Measurements from ENCODE around the gene RALBP1.

Gene RALBP1

GRCh38 chr18:9558387-9559064 is 83.2 kb downstream of the RALBP1 start:
- Histone ChIP-seq H3K4me3 (replicated peaks; ENCODE audit: low read depth, low read length) (no peak overlapping the region), H3K27me3 (replicated peaks; ENCODE audit: control insufficient read depth, insufficient read depth, low read length) (no peaks in the 10 kb centered on the region), H3K36me3 (ENCODE audit: control insufficient read depth, insufficient read depth, low read length) (peaks cover 10% of the 10 kb centered on the region)
- no peak for TF ChIP-seq CTCF (IDR thresholded peaks at IDR 0.05; ENCODE audit: insufficient read depth, low read length, poor library complexity, severe bottlenecking)
- no peak for DNase-seq (ENCODE audit: extremely low read depth, insufficient read length)

GRCh38 chr18:9559253-9559652 is 83.9 kb downstream of the RALBP1 start:
- Histone ChIP-seq H3K4me3 (replicated peaks; ENCODE audit: low read depth, low read length) (no peak overlapping the region), H3K36me3 (ENCODE audit: control insufficient read depth, insufficient read depth, low read length) (peaks cover 8% of the 10 kb centered on the region), H3K27me3 (replicated peaks; ENCODE audit: control insufficient read depth, insufficient read depth, low read length) (no peaks in the 10 kb centered on the region)
- no peak for TF ChIP-seq CTCF (IDR thresholded peaks at IDR 0.05; ENCODE audit: insufficient read depth, low read length, poor library complexity, severe bottlenecking)
- DNase-seq (ENCODE audit: extremely low read depth, insufficient read length): no peak

DNA sequence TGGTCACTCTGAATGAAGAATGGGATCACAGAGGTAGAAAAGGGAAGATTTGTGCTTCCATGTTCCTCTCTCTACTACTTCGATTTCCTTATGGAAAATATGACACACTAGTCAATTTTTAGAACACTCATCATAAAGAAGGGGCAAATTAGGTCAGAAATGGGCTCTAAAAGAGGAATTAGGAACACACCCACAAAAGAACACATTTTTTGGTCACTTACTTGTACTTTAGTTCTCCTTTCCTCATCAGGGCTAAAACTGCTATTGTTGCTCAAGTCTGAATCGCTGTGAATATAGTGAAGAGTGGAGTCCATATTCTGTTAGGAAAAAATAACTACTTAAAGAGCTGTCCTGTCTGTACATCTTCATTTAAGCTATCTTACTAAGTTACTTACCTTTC is 86.4 kb downstream of the RALBP1 start:
- Histone ChIP-seq H3K4me3 (replicated peaks; ENCODE audit: low read depth, low read length) (no peak overlapping the region), H3K27me3 (replicated peaks; ENCODE audit: control insufficient read depth, insufficient read depth, low read length) (no peaks in the 10 kb centered on the region), H3K36me3 (ENCODE audit: control insufficient read depth, insufficient read depth, low read length) (peaks cover 8% of the 10 kb centered on the region)
- no peak for DNase-seq (ENCODE audit: extremely low read depth, insufficient read length)
- no peak for TF ChIP-seq CTCF (IDR thresholded peaks at IDR 0.05; ENCODE audit: insufficient read depth, low read length, poor library complexity, severe bottlenecking)

GRCh38 chr18:9562584-9562983 is 87.3 kb downstream of the RALBP1 start:
- Histone ChIP-seq H3K27me3 (replicated peaks; ENCODE audit: control insufficient read depth, insufficient read depth, low read length) (no peaks in the 10 kb centered on the region), H3K36me3 (ENCODE audit: control insufficient read depth, insufficient read depth, low read length) (peaks cover 8% of the 10 kb centered on the region), H3K4me3 (replicated peaks; ENCODE audit: low read depth, low read length) (no peak overlapping the region)
- DNase-seq (ENCODE audit: extremely low read depth, insufficient read length): no peak
- TF ChIP-seq CTCF (IDR thresholded peaks at IDR 0.05; ENCODE audit: insufficient read depth, low read length, poor library complexity, severe bottlenecking): no peak

DNA sequence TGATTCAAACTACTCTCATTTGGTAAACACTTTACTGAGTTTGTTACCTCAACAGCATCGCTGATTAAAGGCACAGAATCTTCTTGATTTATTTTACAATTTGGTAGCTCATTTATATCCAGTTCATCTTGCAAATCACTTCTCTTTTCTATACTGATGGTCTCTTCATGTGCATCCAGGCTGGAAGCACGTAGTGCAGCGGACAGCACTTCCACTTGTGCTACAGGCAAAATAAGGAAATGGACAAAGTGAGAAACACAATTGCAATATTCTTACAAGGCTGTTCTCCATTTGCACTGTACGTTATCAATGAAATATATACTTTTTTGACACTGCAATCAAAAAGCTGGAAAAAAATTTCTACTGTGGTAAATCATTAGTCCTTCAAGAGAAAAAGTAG is 88.0 kb downstream of the RALBP1 start:
- TF ChIP-seq CTCF (IDR thresholded peaks at IDR 0.05; ENCODE audit: insufficient read depth, low read length, poor library complexity, severe bottlenecking): no peak
- no peak overlapping the region for H3K4me3 ChIP-seq (replicated peaks; ENCODE audit: low read depth, low read length)
- H3K27me3 ChIP-seq (replicated peaks; ENCODE audit: control insufficient read depth, insufficient read depth, low read length): no peaks in the 10 kb centered on the region
- DNase-seq (ENCODE audit: extremely low read depth, insufficient read length): no peak
- H3K36me3 ChIP-seq (ENCODE audit: control insufficient read depth, insufficient read depth, low read length): peaks cover 8% of the 10 kb centered on the region

DNA sequence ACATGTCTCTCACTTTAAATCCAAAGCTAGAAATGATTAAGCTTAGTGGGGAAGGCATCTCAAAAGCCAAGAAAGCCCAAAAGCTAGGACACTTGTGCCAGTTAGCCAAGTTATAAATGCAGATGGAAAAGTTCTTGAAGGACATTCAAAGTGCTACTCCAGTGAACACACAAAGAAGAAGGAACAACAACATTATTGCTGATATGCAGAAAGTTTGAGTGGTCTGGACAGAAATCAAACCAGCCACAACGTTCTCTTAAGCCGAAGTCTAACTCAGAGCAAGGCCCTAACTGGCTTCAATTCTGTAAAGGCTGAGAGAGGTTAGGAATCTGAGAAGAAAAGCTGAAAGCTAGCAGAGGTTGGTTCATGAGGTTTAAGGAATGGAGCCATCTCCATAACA is 90.1 kb downstream of the RALBP1 start:
- DNase-seq (ENCODE audit: extremely low read depth, insufficient read length): no peak
- no peak for TF ChIP-seq CTCF (IDR thresholded peaks at IDR 0.05; ENCODE audit: insufficient read depth, low read length, poor library complexity, severe bottlenecking)
- Histone ChIP-seq H3K36me3 (ENCODE audit: control insufficient read depth, insufficient read depth, low read length) (peaks cover 9% of the 10 kb centered on the region), H3K27me3 (replicated peaks; ENCODE audit: control insufficient read depth, insufficient read depth, low read length) (no peaks in the 10 kb centered on the region), H3K4me3 (replicated peaks; ENCODE audit: low read depth, low read length) (no peak overlapping the region)
